ENCODE results near the gene TMEM134.

GRCh38 chr11:67482275-67482826 is 13.3 kb upstream of the TMEM134 start:
- no peak for TF ChIP-seq REST (IDR thresholded peaks at IDR 0.05; ENCODE audit: insufficient read depth in 1 of 2, low read depth in 2 of 2, low read length in 2 of 2)
- no peak for TF ChIP-seq TAF1 (IDR thresholded peaks at IDR 0.05; ENCODE audit: borderline replicate concordance, insufficient read depth, low read length)
- TF ChIP-seq SIN3A (IDR thresholded peaks at IDR 0.05; ENCODE audit: borderline replicate concordance, insufficient read depth, low read length): no peak
- no peak for TF ChIP-seq POLR2AphosphoS5 (IDR thresholded peaks at IDR 0.05; ENCODE audit: low read depth, low read length)
